SU-DHL-6 (cell line): Measurements from ENCODE around the gene GLI3.

Experiments used
- H2AFZ ChIP-seq: fragments of 200-600 bp; sonication (generic); 2 replicates; pipeline ENCODE4 v1.6.1; 2014; ENCODE audit warnings: low read depth, mild to moderate bottlenecking, moderate library complexity, mixed read lengths, antibody characterized with exemption, low read length; ENCODE audit not compliant: severe bottlenecking
- H3F3A ChIP-seq: fragments of 200-600 bp; shearing (Covaris generic); 2 replicates; pipeline ENCODE4 v1.6.0; 2016; ENCODE audit warnings: antibody characterized with exemption, mild to moderate bottlenecking; ENCODE audit not compliant: insufficient read depth
- H3K27ac ChIP-seq: fragments of 200-600 bp; sonication (generic); 2 replicates; pipeline ENCODE4 v1.5.1; 2016; ENCODE audit warnings: low read depth, mild to moderate bottlenecking, low read length, moderate library complexity, mixed read lengths
- H3K27me3 ChIP-seq: fragments of 200-600 bp; sonication (generic), shearing (Covaris generic); 2 replicates; pipeline ENCODE4 v1.6.0; 2014; ENCODE audit warnings: mild to moderate bottlenecking, low read length
- H3K36me3 ChIP-seq: fragments of 200-600 bp; sonication (generic); 2 replicates; pipeline ENCODE4 v1.6.1; 2014; ENCODE audit warnings: mild to moderate bottlenecking, low read length, mixed read lengths
- H3K4me2 ChIP-seq: fragments of 300-600, 200-600 bp; shearing (Covaris generic), sonication (generic); 2 replicates; pipeline ENCODE4 v1.6.0; 2014; ENCODE audit warnings: low read length, low read depth, mild to moderate bottlenecking; ENCODE audit not compliant: poor library complexity, severe bottlenecking
- H3K4me3 ChIP-seq: fragments of 200-600 bp; sonication (generic); 2 replicates; pipeline ENCODE4 v1.5.1; 2014; ENCODE audit warnings: antibody characterized with exemption, low read length, mild to moderate bottlenecking, mixed read lengths; ENCODE audit not compliant: insufficient read depth, poor library complexity, severe bottlenecking
- H3K79me2 ChIP-seq: fragments of 200-600 bp; sonication (generic); 2 replicates; pipeline ENCODE4 v1.6.1; 2014; ENCODE audit warnings: mild to moderate bottlenecking, low read length, moderate library complexity; ENCODE audit not compliant: insufficient read depth
- H3K9ac ChIP-seq: fragments of 200-600 bp; sonication (generic); 2 replicates; pipeline ENCODE4 v1.7.0; 2014; ENCODE audit warnings: mild to moderate bottlenecking, low read length
- H3K9me2 ChIP-seq: fragments of 200-600 bp; sonication (generic); replicated peaks from 2 replicates; pipeline ENCODE4 v1.6.1; 2014; ENCODE audit warnings: low read length; ENCODE audit not compliant: insufficient read depth
- H3K9me3 ChIP-seq: fragments of 200-600 bp; sonication (generic); 2 replicates; pipeline ENCODE4 v1.6.1; 2014; ENCODE audit warnings: low read length, mixed read lengths; ENCODE audit not compliant: insufficient read depth
- H4K20me1 ChIP-seq: fragments of 200-600 bp; sonication (generic); 2 replicates; pipeline ENCODE4 v1.6.1; 2014; ENCODE audit warnings: low read depth, mild to moderate bottlenecking, antibody characterized with exemption, low read length, moderate library complexity, mixed read lengths
- CTCF ChIP-seq: fragments of 200-600 bp; sonication (generic); IDR thresholded peaks from one replicate; pipeline ENCODE4 v1.5.1; 2017; ENCODE audit warnings: antibody characterized with exemption, mild to moderate bottlenecking, low read length, moderate library complexity; ENCODE audit not compliant: insufficient read depth, poor library complexity, severe bottlenecking
- EZH2phosphoT487 ChIP-seq: fragments of 200-600 bp; sonication (generic), shearing (Covaris generic); conservative IDR thresholded peaks from 2 replicates; pipeline ENCODE4 v1.6.1; 2018; ENCODE audit warnings: mild to moderate bottlenecking, antibody characterized with exemption, low read length, moderate library complexity, mixed read lengths

The GLI3 gene

GRCh38 chr7:42012786-42013360 is 224.1 kb downstream of the GLI3 start:
- Histone ChIP-seq H3K4me2 (no peak overlapping the region), H3K27me3 (no peaks in the 10 kb centered on the region), H3K36me3 (no peaks in the 10 kb centered on the region), H3K9ac (no peak overlapping the region), H3K4me3 (no peak overlapping the region), H4K20me1 (no peaks in the 10 kb centered on the region), H3K9me2 (no peaks in the 10 kb centered on the region), H3K9me3 (no peaks in the 10 kb centered on the region), H3K27ac (no peak overlapping the region), H3F3A (no peaks in the 10 kb centered on the region), H2AFZ (no peak overlapping the region), H3K79me2 (no peaks in the 10 kb centered on the region)
- TF ChIP-seq EZH2phosphoT487 (no peak), CTCF (no peak)

- no peak overlapping the region for H3K27ac ChIP-seq
- no peak overlapping the region for H2AFZ ChIP-seq
- no peaks in the 10 kb centered on the region for H3K79me2 ChIP-seq
- no peaks in the 10 kb centered on the region for H3K27me3 ChIP-seq
- TF ChIP-seq CTCF (no peak), EZH2phosphoT487 (no peak)
- no peak overlapping the region for H3K4me3 ChIP-seq
- H3K9ac ChIP-seq = no peak overlapping the region
- no peaks in the 10 kb centered on the region for H3K9me3 ChIP-seq
- no peaks in the 10 kb centered on the region for H4K20me1 ChIP-seq
- no peaks in the 10 kb centered on the region for H3F3A ChIP-seq
- H3K4me2 ChIP-seq = no peak overlapping the region
- H3K36me3 ChIP-seq = no peaks in the 10 kb centered on the region
- no peaks in the 10 kb centered on the region for H3K9me2 ChIP-seq
Observed at GRCh38 chr7:42012313-42012712, 224.7 kb downstream of the GLI3 start.

- no peaks in the 10 kb centered on the region for H3K9me2 ChIP-seq
- H3K27me3 ChIP-seq = no peaks in the 10 kb centered on the region
- H3K27ac ChIP-seq = no peak overlapping the region
- no peak overlapping the region for H3K4me2 ChIP-seq
- TF ChIP-seq EZH2phosphoT487 = no peak
- no peak for TF ChIP-seq CTCF
- H4K20me1 ChIP-seq = no peaks in the 10 kb centered on the region
- no peak overlapping the region for H3K4me3 ChIP-seq
- H3K9ac ChIP-seq = no peak overlapping the region
- H3F3A ChIP-seq = no peaks in the 10 kb centered on the region
- no peak overlapping the region for H2AFZ ChIP-seq
- no peaks in the 10 kb centered on the region for H3K9me3 ChIP-seq
- no peaks in the 10 kb centered on the region for H3K79me2 ChIP-seq
- H3K36me3 ChIP-seq = no peaks in the 10 kb centered on the region
Observed at GRCh38 chr7:42011846-42012245, 225.2 kb downstream of the GLI3 start.
